ENCODE results near the gene NAA60. TPM values are rescaled to one million over a fixed set of nuclear protein-coding genes. Genes with fewer than 3 reads are reported as not detected.

Gene NAA60
- polyA plus RNA-seq, 1 donor from 2014 or later: 32.0 TPM

DNA sequence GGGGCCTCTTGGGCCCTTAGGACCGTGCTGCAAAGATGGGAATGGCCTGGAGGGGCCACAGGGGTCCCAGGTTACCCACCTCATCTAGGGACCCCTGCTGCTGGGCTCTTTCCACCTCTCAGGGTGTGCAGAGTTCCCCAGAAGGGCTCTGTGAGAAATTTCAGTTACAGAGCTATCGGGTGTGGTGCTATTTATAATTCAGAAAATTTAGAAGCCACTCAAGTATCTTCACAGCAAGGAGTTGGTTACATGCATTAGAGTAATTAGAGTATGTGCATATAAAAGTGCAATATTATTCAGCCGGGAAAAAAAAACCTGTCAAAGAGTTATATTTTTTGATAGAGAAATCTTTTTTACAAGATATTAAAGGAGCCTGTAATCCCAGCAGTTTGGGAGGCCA, 32.9 kb downstream of the NAA60 start:
- no peak overlapping the region for H3K27ac ChIP-seq (ENCODE audit: low read length)
- no peaks in the 10 kb centered on the region for H3F3A ChIP-seq (ENCODE audit: insufficient read depth, low read length, poor library complexity, severe bottlenecking)
- H3K4me3 ChIP-seq (ENCODE audit: low read length): no peak overlapping the region
- H3K4me2 ChIP-seq (ENCODE audit: low read length): no peak overlapping the region
- no peaks in the 10 kb centered on the region for H3K9me3 ChIP-seq (ENCODE audit: low read length)
- no peaks in the 10 kb centered on the region for H4K20me1 ChIP-seq (ENCODE audit: insufficient read depth)
- no peaks in the 10 kb centered on the region for H3K79me2 ChIP-seq (replicated peaks; ENCODE audit: insufficient read depth, low read length)
- no peaks in the 10 kb centered on the region for H3K27me3 ChIP-seq (ENCODE audit: insufficient read depth, low read depth, low read length)
- H3K9ac ChIP-seq (ENCODE audit: low read length): no peak overlapping the region
- TF ChIP-seq EP300 (conservative IDR thresholded peaks at IDR 0.05; ENCODE audit: poor library complexity, severe bottlenecking) (no peak), POLR2AphosphoS5 (IDR thresholded peaks at IDR 0.05) (no peak), EZH2 (IDR thresholded peaks at IDR 0.05; ENCODE audit: borderline replicate concordance, insufficient read depth, low read length, poor library complexity, severe bottlenecking) (no peak), SMC3 (conservative IDR thresholded peaks at IDR 0.05; ENCODE audit: poor library complexity) (no peak), TAF1 (IDR thresholded peaks at IDR 0.05; ENCODE audit: low read depth) (no peak), RAD21 (conservative IDR thresholded peaks at IDR 0.05) (no peak)
- TF ChIP-seq, protein P1, sequence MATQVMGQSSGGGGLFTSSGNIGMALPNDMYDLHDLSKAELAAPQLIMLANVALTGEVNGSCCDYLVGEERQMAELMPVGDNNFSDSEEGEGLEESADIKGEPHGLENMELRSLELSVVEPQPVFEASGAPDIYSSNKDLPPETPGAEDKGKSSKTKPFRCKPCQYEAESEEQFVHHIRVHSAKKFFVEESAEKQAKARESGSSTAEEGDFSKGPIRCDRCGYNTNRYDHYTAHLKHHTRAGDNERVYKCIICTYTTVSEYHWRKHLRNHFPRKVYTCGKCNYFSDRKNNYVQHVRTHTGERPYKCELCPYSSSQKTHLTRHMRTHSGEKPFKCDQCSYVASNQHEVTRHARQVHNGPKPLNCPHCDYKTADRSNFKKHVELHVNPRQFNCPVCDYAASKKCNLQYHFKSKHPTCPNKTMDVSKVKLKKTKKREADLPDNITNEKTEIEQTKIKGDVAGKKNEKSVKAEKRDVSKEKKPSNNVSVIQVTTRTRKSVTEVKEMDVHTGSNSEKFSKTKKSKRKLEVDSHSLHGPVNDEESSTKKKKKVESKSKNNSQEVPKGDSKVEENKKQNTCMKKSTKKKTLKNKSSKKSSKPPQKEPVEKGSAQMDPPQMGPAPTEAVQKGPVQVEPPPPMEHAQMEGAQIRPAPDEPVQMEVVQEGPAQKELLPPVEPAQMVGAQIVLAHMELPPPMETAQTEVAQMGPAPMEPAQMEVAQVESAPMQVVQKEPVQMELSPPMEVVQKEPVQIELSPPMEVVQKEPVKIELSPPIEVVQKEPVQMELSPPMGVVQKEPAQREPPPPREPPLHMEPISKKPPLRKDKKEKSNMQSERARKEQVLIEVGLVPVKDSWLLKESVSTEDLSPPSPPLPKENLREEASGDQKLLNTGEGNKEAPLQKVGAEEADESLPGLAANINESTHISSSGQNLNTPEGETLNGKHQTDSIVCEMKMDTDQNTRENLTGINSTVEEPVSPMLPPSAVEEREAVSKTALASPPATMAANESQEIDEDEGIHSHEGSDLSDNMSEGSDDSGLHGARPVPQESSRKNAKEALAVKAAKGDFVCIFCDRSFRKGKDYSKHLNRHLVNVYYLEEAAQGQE (IDR thresholded peaks at IDR 0.05; ENCODE audit: borderline replicate concordance): no peak
- TF ChIP-seq, protein P2, sequence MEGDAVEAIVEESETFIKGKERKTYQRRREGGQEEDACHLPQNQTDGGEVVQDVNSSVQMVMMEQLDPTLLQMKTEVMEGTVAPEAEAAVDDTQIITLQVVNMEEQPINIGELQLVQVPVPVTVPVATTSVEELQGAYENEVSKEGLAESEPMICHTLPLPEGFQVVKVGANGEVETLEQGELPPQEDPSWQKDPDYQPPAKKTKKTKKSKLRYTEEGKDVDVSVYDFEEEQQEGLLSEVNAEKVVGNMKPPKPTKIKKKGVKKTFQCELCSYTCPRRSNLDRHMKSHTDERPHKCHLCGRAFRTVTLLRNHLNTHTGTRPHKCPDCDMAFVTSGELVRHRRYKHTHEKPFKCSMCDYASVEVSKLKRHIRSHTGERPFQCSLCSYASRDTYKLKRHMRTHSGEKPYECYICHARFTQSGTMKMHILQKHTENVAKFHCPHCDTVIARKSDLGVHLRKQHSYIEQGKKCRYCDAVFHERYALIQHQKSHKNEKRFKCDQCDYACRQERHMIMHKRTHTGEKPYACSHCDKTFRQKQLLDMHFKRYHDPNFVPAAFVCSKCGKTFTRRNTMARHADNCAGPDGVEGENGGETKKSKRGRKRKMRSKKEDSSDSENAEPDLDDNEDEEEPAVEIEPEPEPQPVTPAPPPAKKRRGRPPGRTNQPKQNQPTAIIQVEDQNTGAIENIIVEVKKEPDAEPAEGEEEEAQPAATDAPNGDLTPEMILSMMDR (IDR thresholded peaks at IDR 0.05; ENCODE audit: poor library complexity, severe bottlenecking): no peak
- H3K9me2 ChIP-seq (ENCODE audit: insufficient read depth, low read length): no peaks in the 10 kb centered on the region
- H3K36me3 ChIP-seq (ENCODE audit: insufficient read depth, low read length): no peaks in the 10 kb centered on the region
- H2AFZ ChIP-seq (ENCODE audit: low read depth, low read length): no peak overlapping the region

DNA sequence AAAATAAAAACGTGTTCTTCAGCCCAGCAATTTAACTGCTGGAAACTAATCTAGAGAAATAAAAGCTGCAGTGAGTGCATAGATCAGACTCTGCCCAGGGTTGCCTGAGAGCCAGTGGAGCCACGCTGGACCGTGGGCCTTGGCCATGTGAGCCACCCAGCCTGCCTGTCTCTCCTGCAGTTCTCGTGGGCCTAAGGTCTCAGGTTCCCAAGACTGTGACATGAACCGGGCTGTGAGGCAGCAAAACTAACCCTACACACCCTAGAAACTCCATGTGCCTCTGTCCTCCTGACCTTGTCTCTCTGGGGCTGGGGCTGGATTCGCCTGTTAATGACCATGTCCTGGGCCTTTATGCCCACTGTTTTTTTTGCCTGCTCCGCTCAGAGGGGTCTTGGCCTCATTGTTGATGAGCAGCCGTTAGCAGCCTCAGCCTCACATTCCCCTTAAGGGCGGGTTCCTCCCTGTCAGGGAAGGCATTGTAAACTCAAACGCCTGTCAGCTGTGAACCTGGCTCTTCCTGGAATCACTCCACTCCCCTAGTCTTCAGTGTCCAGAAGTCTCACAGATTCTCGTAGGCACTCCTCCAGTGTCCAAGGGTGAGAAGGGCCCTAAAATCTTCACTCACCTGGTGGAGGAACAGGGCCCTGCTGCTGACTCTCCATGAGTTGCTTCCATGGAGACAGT, 34.9 kb downstream of the NAA60 start:
- Histone ChIP-seq H2AFZ (ENCODE audit: low read depth, low read length) (no peak overlapping the region), H3K9me2 (ENCODE audit: insufficient read depth, low read length) (no peaks in the 10 kb centered on the region), H3K4me3 (ENCODE audit: low read length) (no peak overlapping the region), H3K4me2 (ENCODE audit: low read length) (no peak overlapping the region), H3F3A (ENCODE audit: insufficient read depth, low read length, poor library complexity, severe bottlenecking) (no peaks in the 10 kb centered on the region), H3K36me3 (ENCODE audit: insufficient read depth, low read length) (no peaks in the 10 kb centered on the region), H3K27me3 (ENCODE audit: insufficient read depth, low read depth, low read length) (no peaks in the 10 kb centered on the region), H3K9ac (ENCODE audit: low read length) (no peak overlapping the region), H3K79me2 (replicated peaks; ENCODE audit: insufficient read depth, low read length) (no peaks in the 10 kb centered on the region), H4K20me1 (ENCODE audit: insufficient read depth) (no peaks in the 10 kb centered on the region), H3K27ac (ENCODE audit: low read length) (no peak overlapping the region), H3K9me3 (ENCODE audit: low read length) (no peaks in the 10 kb centered on the region)
- TF ChIP-seq SMC3 (conservative IDR thresholded peaks at IDR 0.05; ENCODE audit: poor library complexity): no peak
- TF ChIP-seq EP300 (conservative IDR thresholded peaks at IDR 0.05; ENCODE audit: poor library complexity, severe bottlenecking): no peak
- no peak for TF ChIP-seq MXI1 (conservative IDR thresholded peaks at IDR 0.05; ENCODE audit: poor library complexity, severe bottlenecking)
- no peak for TF ChIP-seq EZH2 (IDR thresholded peaks at IDR 0.05; ENCODE audit: borderline replicate concordance, insufficient read depth, low read length, poor library complexity, severe bottlenecking)
- TF ChIP-seq, protein P1 (IDR thresholded peaks at IDR 0.05; ENCODE audit: borderline replicate concordance): no peak
- TF ChIP-seq TAF1 (IDR thresholded peaks at IDR 0.05; ENCODE audit: low read depth): no peak
- TF ChIP-seq POLR2AphosphoS5 (IDR thresholded peaks at IDR 0.05): no peak
- TF ChIP-seq RAD21 (conservative IDR thresholded peaks at IDR 0.05): no peak
- TF ChIP-seq, protein P2 (IDR thresholded peaks at IDR 0.05; ENCODE audit: poor library complexity, severe bottlenecking): no peak

All from neural cell (in vitro differentiated cells).